H9 (cell line): ENCODE data around the gene KANSL3. TPM values are rescaled to one million over a fixed set of nuclear protein-coding genes. Genes with fewer than 3 reads are reported as not detected.

Experiments
- DNase-seq: peaks from one replicate; pipeline ENCODE4 v3.0.0-alpha.2; 2017
- H2AFZ ChIP-seq: one replicate; pipeline ENCODE4 v1.6.1; 2013; ENCODE audit warnings: mild to moderate bottlenecking, low read length, control low read depth, moderate library complexity
- H2AK5ac ChIP-seq: 2 replicates; pipeline ENCODE4 v1.6.1; 2013; ENCODE audit warnings: low read length, control low read depth, mixed read lengths; ENCODE audit not compliant: insufficient read length
- H2BK120ac ChIP-seq: one replicate; pipeline ENCODE4 v1.6.1; 2013; ENCODE audit warnings: low read depth, mild to moderate bottlenecking, low read length, control low read depth, inconsistent platforms; ENCODE audit not compliant: poor library complexity, severe bottlenecking
- H2BK12ac ChIP-seq: 2 replicates; pipeline ENCODE4 v1.6.1; 2013; ENCODE audit warnings: low read length, control low read depth, mixed read lengths, low read depth; ENCODE audit not compliant: insufficient read length
- H2BK15ac ChIP-seq: 2 replicates; pipeline ENCODE4 v1.6.1; 2013; ENCODE audit warnings: low read depth, low read length, control low read depth
- H2BK20ac ChIP-seq: one replicate; pipeline ENCODE4 v1.6.1; 2013; ENCODE audit warnings: low read depth, mild to moderate bottlenecking, low read length, control low read depth, inconsistent platforms; ENCODE audit not compliant: poor library complexity, severe bottlenecking
- H2BK5ac ChIP-seq: 2 replicates; pipeline ENCODE4 v1.6.1; 2013; ENCODE audit warnings: low read length, control low read depth, mixed read lengths; ENCODE audit not compliant: insufficient read length
- H3K14ac ChIP-seq: 2 replicates; pipeline ENCODE4 v1.6.1; 2013; ENCODE audit warnings: low read length, control low read depth; ENCODE audit not compliant: insufficient read depth
- H3K18ac ChIP-seq: 2 replicates; pipeline ENCODE4 v1.6.1; 2013; ENCODE audit warnings: low read depth, mild to moderate bottlenecking, mixed read lengths, low read length, control low read depth; ENCODE audit not compliant: insufficient read length
- H3K23ac ChIP-seq: 2 replicates; pipeline ENCODE4 v1.6.1; 2013; ENCODE audit warnings: low read length, control low read depth, mixed read lengths, low read depth; ENCODE audit not compliant: insufficient read length
- H3K23me2 ChIP-seq: 2 replicates; pipeline ENCODE4 v1.6.1; 2013; ENCODE audit warnings: low read depth, mild to moderate bottlenecking, mixed read lengths, low read length, control low read depth; ENCODE audit not compliant: insufficient read length, poor library complexity, severe bottlenecking
- H3K27ac ChIP-seq: 2 replicates; pipeline ENCODE4 v1.5.1; 2013; ENCODE audit warnings: low read length, control low read depth, mixed read lengths, low read depth; ENCODE audit not compliant: insufficient read length
- H3K27me3 ChIP-seq: 2 replicates; pipeline ENCODE4 v1.6.1; 2013; ENCODE audit warnings: low read length, control low read depth, inconsistent platforms; ENCODE audit not compliant: insufficient read depth
- H3K4ac ChIP-seq: 2 replicates; pipeline ENCODE4 v1.6.1; 2013; ENCODE audit warnings: low read depth, mild to moderate bottlenecking, control low read depth, inconsistent platforms, low read length, moderate library complexity
- H3K4me1 ChIP-seq: 2 replicates; pipeline ENCODE4 v1.6.1; 2013; ENCODE audit warnings: low read length, control low read depth, inconsistent platforms; ENCODE audit not compliant: insufficient read depth
- H3K4me2 ChIP-seq: 2 replicates; pipeline ENCODE4 v1.6.1; 2013; ENCODE audit warnings: low read length, control low read depth, mixed read lengths; ENCODE audit not compliant: insufficient read length, insufficient read depth
- H3K56ac ChIP-seq: 2 replicates; pipeline ENCODE4 v1.6.1; 2013; ENCODE audit warnings: low read depth, mild to moderate bottlenecking, mixed read lengths, low read length, control low read depth; ENCODE audit not compliant: insufficient read length
- H3K79me1 ChIP-seq: 2 replicates; pipeline ENCODE4 v1.6.1; 2013; ENCODE audit warnings: low read depth, mild to moderate bottlenecking, moderate library complexity, low read length, control low read depth, inconsistent platforms; ENCODE audit not compliant: insufficient read depth, poor library complexity, severe bottlenecking
- H3K79me2 ChIP-seq: 2 replicates; pipeline ENCODE4 v1.6.1; 2013; ENCODE audit warnings: low read length, control low read depth, inconsistent platforms; ENCODE audit not compliant: insufficient read depth
- H3K9ac ChIP-seq: 2 replicates; pipeline ENCODE4 v1.6.1; 2013; ENCODE audit warnings: low read length, control low read depth, mixed read lengths; ENCODE audit not compliant: insufficient read length; ENCODE audit errors: extremely low read depth
- H3K9me3 ChIP-seq: one replicate; pipeline ENCODE4 v1.6.1; 2013; ENCODE audit warnings: low read depth, low read length, inconsistent platforms; ENCODE audit not compliant: control insufficient read depth
- H3T11ph ChIP-seq: one replicate; pipeline ENCODE4 v1.6.1; 2013; ENCODE audit warnings: mild to moderate bottlenecking, low read length, control low read depth, inconsistent platforms
- H4K20me1 ChIP-seq: one replicate; pipeline ENCODE4 v1.6.1; 2013; ENCODE audit not compliant: control insufficient read depth, insufficient read length, insufficient read depth
- H4K5ac ChIP-seq: 2 replicates; pipeline ENCODE4 v1.6.1; 2013; ENCODE audit warnings: low read depth, mild to moderate bottlenecking, mixed read lengths, low read length, control low read depth; ENCODE audit not compliant: insufficient read length
- H4K8ac ChIP-seq: replicated peaks from 2 replicates; pipeline ENCODE4 v1.6.1; 2013; ENCODE audit warnings: low read length, control low read depth, mixed read lengths, low read depth; ENCODE audit not compliant: insufficient read length
- H4K91ac ChIP-seq: 2 replicates; pipeline ENCODE4 v1.6.1; 2013; ENCODE audit warnings: low read depth, mild to moderate bottlenecking, moderate library complexity, mixed read lengths, low read length, control low read depth; ENCODE audit not compliant: insufficient read length
- H3K27ac Mint-ChIP-seq, 3 experiments: 2 replicates in 2 of 3; 3 replicates in 1 of 3; pipeline ENCODE4 v1.8.0; 2020 to 2021; ENCODE audit warnings: mixed read lengths in 3 of 3, mild to moderate bottlenecking in 1 of 3, moderate library complexity in 1 of 3
- H3K27me3 Mint-ChIP-seq: 2 replicates; pipeline ENCODE4 v1.8.0; 2021; ENCODE audit warnings: low read depth, mild to moderate bottlenecking, moderate library complexity, mixed read lengths
- H3K36me3 Mint-ChIP-seq, 3 experiments: 2 replicates in 2 of 3; 3 replicates in 1 of 3; pipeline ENCODE4 v1.8.0; 2020 to 2021; ENCODE audit warnings: low read depth in 3 of 3, mixed read lengths in 3 of 3; ENCODE audit not compliant: insufficient read depth in 1 of 3
- H3K4me1 Mint-ChIP-seq, 2 experiments: 2 replicates each; pipeline ENCODE4 v1.8.0; 2020; ENCODE audit warnings: mixed read lengths in 2 of 2
- H3K4me3 Mint-ChIP-seq, 2 experiments: 2 replicates in 1 of 2; 3 replicates in 1 of 2; pipeline ENCODE4 v1.8.0; 2020 to 2021; ENCODE audit warnings: mild to moderate bottlenecking in 2 of 2, mixed read lengths in 2 of 2, moderate library complexity in 1 of 2
- H3K9me3 Mint-ChIP-seq, 2 experiments: 2 replicates in 1 of 2; 3 replicates in 1 of 2; pipeline ENCODE4 v1.8.0; 2020; ENCODE audit warnings: mild to moderate bottlenecking in 2 of 2, mixed read lengths in 2 of 2, moderate library complexity in 1 of 2
- WGBS: extraction: QIAGEN DNeasy Blood & Tissue Kit; methylation state at CpG from one replicate; pipeline ENCODE4 v1.1.7; 2013; ENCODE audit warnings: missing lambda C conversion rate, low lambda C conversion rate, mixed read lengths; ENCODE audit not compliant: insufficient read length; ENCODE audit errors: extremely low coverage; 5-methylcytosine and 5-hydroxymethylcytosine counted together
- total RNA-seq: library from RNA; stranded (reverse); gene quantifications from 2 replicates; pipeline ENCODE4 v1.2.1, GENCODE V29; 2021
- TF ChIP-seq, protein P1 (sequence below): fragments of 200-600 bp; sonication (generic); conservative IDR thresholded peaks from 3 replicates; pipeline ENCODE4 v1.8.0; 2021; ENCODE audit warnings: antibody characterized with exemption, mild to moderate bottlenecking

The KANSL3 gene
- total RNA-seq, 1 experiment from 2014 or later, result 35.7 TPM

DNA sequence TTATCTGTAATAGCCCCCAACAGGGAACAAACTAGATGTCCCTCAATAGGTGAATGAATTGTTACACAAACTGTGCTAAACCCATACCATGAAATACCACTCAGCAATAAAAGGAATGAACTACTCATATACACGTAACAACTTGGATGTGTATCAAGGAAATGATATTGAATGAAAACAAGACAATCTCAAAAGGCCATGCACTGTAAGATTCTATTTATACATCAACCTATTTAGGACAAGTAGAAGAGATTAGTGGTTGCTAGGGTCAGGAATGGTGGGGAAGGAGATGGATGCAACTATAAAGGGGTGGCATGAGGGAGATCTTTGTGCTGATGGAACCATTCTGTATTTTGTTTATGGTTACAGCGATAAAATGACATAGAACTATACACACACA is 47.1 kb downstream of the KANSL3 start:
- H3K27me3 ChIP-seq, result no peaks in the 10 kb centered on the region
- no peak overlapping the region for H3K4ac ChIP-seq
- H2BK20ac ChIP-seq, result no peak overlapping the region
- no peaks in the 10 kb centered on the region for H3K9me3 Mint-ChIP-seq
- DNase-seq, result no peak
- no peak overlapping the region for H3K4me3 Mint-ChIP-seq
- H2BK5ac ChIP-seq, result no peak overlapping the region
- no peak overlapping the region for H3K18ac ChIP-seq
- WGBS, result no CpG with 5 or more reads among the region's 2 CpGs
- H2BK120ac ChIP-seq, result no peak overlapping the region
- H4K5ac ChIP-seq, result no peak overlapping the region
- peaks cover 8 to 11% of the 10 kb centered on the region in 2 experiments for H3K4me1 Mint-ChIP-seq
- H2AK5ac ChIP-seq, result no peak overlapping the region
- H4K91ac ChIP-seq, result no peak overlapping the region
- TF ChIP-seq, protein P1, sequence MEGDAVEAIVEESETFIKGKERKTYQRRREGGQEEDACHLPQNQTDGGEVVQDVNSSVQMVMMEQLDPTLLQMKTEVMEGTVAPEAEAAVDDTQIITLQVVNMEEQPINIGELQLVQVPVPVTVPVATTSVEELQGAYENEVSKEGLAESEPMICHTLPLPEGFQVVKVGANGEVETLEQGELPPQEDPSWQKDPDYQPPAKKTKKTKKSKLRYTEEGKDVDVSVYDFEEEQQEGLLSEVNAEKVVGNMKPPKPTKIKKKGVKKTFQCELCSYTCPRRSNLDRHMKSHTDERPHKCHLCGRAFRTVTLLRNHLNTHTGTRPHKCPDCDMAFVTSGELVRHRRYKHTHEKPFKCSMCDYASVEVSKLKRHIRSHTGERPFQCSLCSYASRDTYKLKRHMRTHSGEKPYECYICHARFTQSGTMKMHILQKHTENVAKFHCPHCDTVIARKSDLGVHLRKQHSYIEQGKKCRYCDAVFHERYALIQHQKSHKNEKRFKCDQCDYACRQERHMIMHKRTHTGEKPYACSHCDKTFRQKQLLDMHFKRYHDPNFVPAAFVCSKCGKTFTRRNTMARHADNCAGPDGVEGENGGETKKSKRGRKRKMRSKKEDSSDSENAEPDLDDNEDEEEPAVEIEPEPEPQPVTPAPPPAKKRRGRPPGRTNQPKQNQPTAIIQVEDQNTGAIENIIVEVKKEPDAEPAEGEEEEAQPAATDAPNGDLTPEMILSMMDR, result no peak
- H3T11ph ChIP-seq, result no peak overlapping the region
- H3K4me1 ChIP-seq, result no peaks in the 10 kb centered on the region
- H3K27ac ChIP-seq, result no peak overlapping the region
- H3K4me2 ChIP-seq, result no peak overlapping the region
- H3K23ac ChIP-seq, result no peak overlapping the region
- no peak overlapping the region for H2AFZ ChIP-seq
- H3K27ac Mint-ChIP-seq, result 0 out of 7 replicates have a peak overlapping the region, but pooled peaks of 1 of the 3 experiments have one; percentile 4
- H2BK15ac ChIP-seq, result no peak overlapping the region
- peaks cover 2% of the 10 kb centered on the region for H4K20me1 ChIP-seq
- 0 out of 2 replicates have a peak, but pooled peaks cover 1% of the 10 kb centered on the region for H3K79me2 ChIP-seq
- no peak overlapping the region for H4K8ac ChIP-seq
- no peaks in the 10 kb centered on the region for H3K23me2 ChIP-seq
- H3K9ac ChIP-seq, result no peak overlapping the region
- H3K27me3 Mint-ChIP-seq, result no peaks in the 10 kb centered on the region
- no peaks in the 10 kb centered on the region for H3K79me1 ChIP-seq
- H3K14ac ChIP-seq, result no peak overlapping the region
- no peaks in the 10 kb centered on the region for H3K9me3 ChIP-seq
- H3K56ac ChIP-seq, result no peak overlapping the region
- peaks cover 21 to 41% (median 40%) of the 10 kb centered on the region in 3 experiments for H3K36me3 Mint-ChIP-seq
- no peak overlapping the region for H2BK12ac ChIP-seq
